SK-N-SH (cell line): ENCODE data around the gene ZBTB43. TPM values are rescaled to one million over a fixed set of nuclear protein-coding genes. Genes with fewer than 3 reads are reported as not detected.

ENCODE experiments used
- CTCF ChIA-PET: fragments of 300-600, 350-600 bp; formaldehyde crosslinking; extraction: SDS; loops from one replicate; lab custom pipeline; 2021; lab: Yijun Ruan, JAX
- POLR2A ChIA-PET: fragments of 350-600 bp; sonication (Branson Sonifier 250); formaldehyde crosslinking; extraction: SDS; loops from one replicate; lab custom pipeline; 2020; ENCODE audit warnings: antibody characterized with exemption, inconsistent platforms; lab: Yijun Ruan, JAX
- DNase-seq: peaks from one replicate; pipeline ENCODE4 v3.0.0; 2012
- H2AFZ ChIP-seq: fragments of 200-600 bp; sonication (generic); 2 replicates; pipeline ENCODE4 v1.8.1; 2016; ENCODE audit warnings: antibody characterized with exemption, mild to moderate bottlenecking, low read depth
- H3F3A ChIP-seq: fragments of 200-600 bp; sonication (generic); replicated peaks from 2 replicates; pipeline ENCODE3; 2016; ENCODE audit warnings: antibody characterized with exemption, mild to moderate bottlenecking; ENCODE audit not compliant: insufficient read depth
- H3K27ac ChIP-seq, 2 experiments: fragments of 200-500 bp in 1 of 2; fragments of 200-600 bp in 1 of 2; sonication (Bioruptor generic) in 1 of 2; sonication (generic), shearing (Covaris generic) in 1 of 2; 2 replicates each; pipeline versions ENCODE4 v1.5.1 to v1.6.1; 2014 to 2016; ENCODE audit warnings: low read depth in 2 of 2, inconsistent platforms in 1 of 2, low read length in 1 of 2, mild to moderate bottlenecking in 1 of 2, mixed read lengths in 1 of 2
- H3K27me3 ChIP-seq: fragments of 200-600 bp; sonication (generic), shearing (Covaris generic); 2 replicates; pipeline ENCODE4 v1.6.1; 2016; ENCODE audit warnings: mixed run types; ENCODE audit not compliant: insufficient read depth
- H3K36me3 ChIP-seq, 2 experiments: fragments of 200-500 bp in 1 of 2; fragments of 200-600 bp in 1 of 2; sonication (Bioruptor generic) in 1 of 2; sonication (generic) in 1 of 2; replicated peaks in 1 of 2; 2 replicates each; pipeline versions ENCODE3 to v1.5.1; 2014 to 2016; ENCODE audit warnings: low read length in 1 of 2, mild to moderate bottlenecking in 1 of 2; ENCODE audit not compliant: insufficient read depth in 2 of 2, control insufficient read depth in 1 of 2
- H3K4me1 ChIP-seq, 2 experiments: fragments of 200-500 bp in 1 of 2; fragments of 200-600 bp in 1 of 2; sonication (Bioruptor generic) in 1 of 2; sonication (generic), shearing (Covaris generic) in 1 of 2; 2 replicates each; pipeline versions ENCODE4 v1.5.1 to v1.6.1; 2014 to 2016; ENCODE audit warnings: low read depth in 1 of 2, low read length in 1 of 2, mixed run types in 1 of 2; ENCODE audit not compliant: insufficient read depth in 2 of 2, control insufficient read depth in 1 of 2
- H3K4me2 ChIP-seq: fragments of 200-600 bp; sonication (generic), shearing (Covaris generic); 2 replicates; pipeline ENCODE4 v1.6.1; 2017; ENCODE audit warnings: mixed run types
- H3K4me3 ChIP-seq, 2 experiments: fragments of 200-500 bp in 1 of 2; fragments of 200-600 bp in 1 of 2; sonication (Bioruptor generic) in 1 of 2; sonication (generic), shearing (Covaris generic) in 1 of 2; 2 replicates each; pipeline versions ENCODE4 v1.5.1 to v1.8.1; 2014 to 2016; ENCODE audit warnings: low read depth in 2 of 2, inconsistent platforms in 1 of 2, low read length in 1 of 2, mild to moderate bottlenecking in 1 of 2, mixed read lengths in 1 of 2, moderate library complexity in 1 of 2
- H3K79me2 ChIP-seq: fragments of 200-600 bp; sonication (generic); 2 replicates; pipeline ENCODE4 v1.8.1; 2017; ENCODE audit warnings: mild to moderate bottlenecking; ENCODE audit not compliant: insufficient read depth
- H3K9ac ChIP-seq: fragments of 200-600 bp; sonication (generic); 2 replicates; pipeline ENCODE4 v1.6.1; 2017; ENCODE audit warnings: mixed run types
- H3K9me2 ChIP-seq: fragments of 200-600 bp; sonication (generic); 2 replicates; pipeline ENCODE4 v1.6.1; 2017; ENCODE audit warnings: mixed run types
- H3K9me3 ChIP-seq: fragments of 200-600 bp; sonication (generic); 2 replicates; pipeline ENCODE4 v1.6.1; 2017; ENCODE audit warnings: mixed run types, mild to moderate bottlenecking, moderate library complexity
- H4K20me1 ChIP-seq: fragments of 200-600 bp; sonication (generic); 2 replicates; pipeline ENCODE4 v1.6.1; 2017; ENCODE audit warnings: mild to moderate bottlenecking, mixed run types; ENCODE audit not compliant: insufficient read depth
- EZH2phosphoT487 ChIP-seq: fragments of 200-600 bp; sonication (generic); IDR thresholded peaks from 2 replicates; pipeline ENCODE4 v1.6.1; 2017; ENCODE audit warnings: low read depth, mixed run types, mild to moderate bottlenecking, antibody characterized with exemption, moderate library complexity, borderline replicate concordance
- FOXJ3 ChIP-seq: sonication (generic); formaldehyde crosslinking; IDR thresholded peaks from 2 replicates; pipeline ENCODE4 v1.5.1; 2020; ENCODE audit warnings: mild to moderate bottlenecking, missing genetic modification reagents
- FOXM1 ChIP-seq: IDR thresholded peaks from 2 replicates; pipeline ENCODE4 v1.4.0; 2012; ENCODE audit warnings: low read depth, mild to moderate bottlenecking
- POLR2AphosphoS5 ChIP-seq: IDR thresholded peaks from 2 replicates; pipeline ENCODE4 v1.6.1; 2012; ENCODE audit warnings: low read depth, low read length
- RCOR1 ChIP-seq: fragments of 150-350 bp; IDR thresholded peaks from 2 replicates; pipeline ENCODE4 v1.6.1; 2017; ENCODE audit warnings: antibody characterized with exemption, low read length
- REST ChIP-seq: IDR thresholded peaks from 2 replicates; pipeline ENCODE4 v1.6.1; 2012; ENCODE audit warnings: mild to moderate bottlenecking, low read depth, low read length, moderate library complexity
- SIN3A ChIP-seq: IDR thresholded peaks from 2 replicates; pipeline ENCODE4 v1.6.1; 2012; ENCODE audit warnings: low read depth, mild to moderate bottlenecking, low read length, moderate library complexity, borderline replicate concordance
- SMC3 ChIP-seq: IDR thresholded peaks from 2 replicates; pipeline ENCODE4 v1.6.1; 2012; ENCODE audit warnings: low read depth, low read length, improper control_type of control experiment
- TAF1 ChIP-seq: IDR thresholded peaks from 2 replicates; pipeline ENCODE4 v1.6.1; 2012; ENCODE audit warnings: low read depth, mild to moderate bottlenecking, low read length, moderate library complexity, borderline replicate concordance
- TEAD4 ChIP-seq: IDR thresholded peaks from 2 replicates; pipeline ENCODE4 v1.4.0; 2012; ENCODE audit warnings: mild to moderate bottlenecking, borderline replicate concordance; ENCODE audit not compliant: insufficient read depth
- WGBS: methylation state at CpG from one replicate; pipeline ENCODE4 v1.1.6; 2017; ENCODE audit warnings: low lambda C conversion rate; 5-methylcytosine and 5-hydroxymethylcytosine counted together
- polyA plus RNA-seq, 3 experiments: library from polyadenylated mRNA; depleted of rRNA; stranded (reverse); fragments of >200 nt; gene quantifications; 2 replicates each; pipeline ENCODE4 v1.2.3, GENCODE V29; 2012

The ZBTB43 gene
- polyA plus RNA-seq, 1 of the 3 experiments (the other 2 are of a cell fraction) = 3.5 TPM

DNA sequence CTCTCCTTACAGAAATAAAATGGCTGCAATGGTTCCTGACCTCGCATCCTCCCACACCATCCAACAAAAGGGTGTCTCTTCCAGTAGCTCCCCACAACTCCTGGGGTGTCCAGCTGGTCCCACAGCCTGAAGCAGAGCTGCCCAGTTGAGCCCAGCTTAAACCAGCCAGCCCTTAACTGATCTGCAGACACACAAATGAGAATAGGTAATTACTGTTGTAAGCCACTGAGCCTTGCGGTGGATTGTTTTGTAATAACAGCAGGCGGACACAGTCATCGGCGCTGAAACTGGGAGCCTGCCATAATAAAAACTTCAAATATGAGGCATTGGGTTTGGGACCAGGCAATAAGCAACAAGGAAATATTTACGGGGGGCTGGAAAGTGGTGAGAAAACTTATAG lies 10.4 kb upstream of the ZBTB43 start (continued):
- TF ChIP-seq TAF1 = no peak
- no peak for TF ChIP-seq REST
- no peak for TF ChIP-seq RCOR1
- TF ChIP-seq SIN3A = no peak

DNA sequence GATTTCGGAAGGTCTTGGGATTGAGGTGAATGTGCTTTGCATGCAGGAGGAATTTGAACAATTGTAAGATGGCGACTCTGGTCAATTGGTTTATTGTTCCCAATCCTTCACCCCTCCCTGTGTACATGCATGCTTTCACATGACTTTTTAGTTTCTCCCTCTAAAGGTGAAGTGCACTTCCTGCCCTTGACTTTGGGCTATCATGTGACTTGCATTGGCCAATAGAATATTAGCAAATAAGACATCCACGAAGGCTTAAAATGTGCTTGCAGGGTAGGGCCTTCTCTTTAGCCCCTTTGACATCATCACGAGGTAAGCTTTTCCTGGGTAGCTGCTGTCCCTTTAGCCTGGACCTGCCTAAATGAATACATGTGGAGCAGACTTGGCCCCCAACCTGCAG lies 8.1 kb upstream of the ZBTB43 start:
- POLR2A ChIA-PET = no interaction called here

GRCh38 chr9:126797903-126798302 lies 6.9 kb upstream of the ZBTB43 start:
- H3K9ac ChIP-seq = no peak overlapping the region
- ChIA-PET POLR2A (no interaction called here), CTCF (no interaction called here)
- no peaks in the 10 kb centered on the region for H3K27me3 ChIP-seq
- no peaks in the 10 kb centered on the region for H3K36me3 ChIP-seq
- no peaks in the 10 kb centered on the region for H3F3A ChIP-seq
- TF ChIP-seq SMC3 (no peak), FOXJ3 (CRISPR knock-in tag) (no peak), FOXM1 (no peak), POLR2AphosphoS5 (no peak), TEAD4 (no peak), REST (no peak), RCOR1 (no peak), TAF1 (no peak)
- no peak overlapping the region for H2AFZ ChIP-seq
- no peaks in the 10 kb centered on the region for H3K4me1 ChIP-seq
- H3K9me2 ChIP-seq = no peaks in the 10 kb centered on the region
- H3K4me3 ChIP-seq = no peak overlapping the region
- H3K79me2 ChIP-seq = no peaks in the 10 kb centered on the region
- no peaks in the 10 kb centered on the region for H3K9me3 ChIP-seq
- 27% methylated on average over 2 of the region's 2 CpGs for WGBS
- H4K20me1 ChIP-seq = no peaks in the 10 kb centered on the region
- DNase-seq = no peak
- H3K4me2 ChIP-seq = no peak overlapping the region
- no peak overlapping the region for H3K27ac ChIP-seq

More for the DNA sequence above, 8.1 kb upstream of the ZBTB43 start:
- CTCF ChIA-PET = interaction anchor here (1.3 to 1.5 kb wide), 2 partner anchors 15 to 106 kb away, joined by 3 to 6 read pairs; no protein-coding TSS in a partner anchor
- Histone ChIP-seq H3K4me2 (no peak overlapping the region), H3K27ac (no peak overlapping the region), H3F3A (no peaks in the 10 kb centered on the region), H3K9ac (no peak overlapping the region), H3K36me3 (no peaks in the 10 kb centered on the region), H3K9me3 (no peaks in the 10 kb centered on the region), H3K4me3 (no peak overlapping the region), H3K4me1 (no peaks in the 10 kb centered on the region), H3K27me3 (no peaks in the 10 kb centered on the region), H2AFZ (no peak overlapping the region), H3K79me2 (no peaks in the 10 kb centered on the region), H3K9me2 (no peaks in the 10 kb centered on the region), H4K20me1 (no peaks in the 10 kb centered on the region)
- 83% methylated on average over 4 of the region's 4 CpGs for WGBS
- DNase-seq = no peak
- no peak for TF ChIP-seq POLR2AphosphoS5
- no peak for TF ChIP-seq EZH2phosphoT487
